SK-N-SH (cell line): ENCODE results near the gene PRKRIP1.

Experiments used
- CHD2 ChIP-seq: fragments of 150-350 bp; IDR thresholded peaks from 2 replicates; pipeline ENCODE4 v1.6.1; 2018; ENCODE audit warnings: low read length; ENCODE audit not compliant: partially characterized antibody
- CTCF ChIP-seq: fragments of 200-600 bp; sonication (generic); IDR thresholded peaks from 2 replicates; pipeline ENCODE4 v1.6.1; 2017; ENCODE audit warnings: antibody characterized with exemption, mild to moderate bottlenecking, moderate library complexity
- EZH2phosphoT487 ChIP-seq: fragments of 200-600 bp; sonication (generic); IDR thresholded peaks from 2 replicates; pipeline ENCODE4 v1.6.1; 2017; ENCODE audit warnings: low read depth, mixed run types, mild to moderate bottlenecking, antibody characterized with exemption, moderate library complexity, borderline replicate concordance
- GABPA ChIP-seq: IDR thresholded peaks from 2 replicates; pipeline ENCODE4 v1.4.0; 2012; ENCODE audit warnings: low read depth, mild to moderate bottlenecking
- MXI1 ChIP-seq: IDR thresholded peaks from 2 replicates; pipeline ENCODE4 v1.6.1; 2012; ENCODE audit warnings: mild to moderate bottlenecking, low read depth, low read length, improper control_type of control experiment
- PBX3 ChIP-seq: IDR thresholded peaks from 2 replicates; pipeline ENCODE4; 2012
- POLR2AphosphoS5 ChIP-seq: IDR thresholded peaks from 2 replicates; pipeline ENCODE4 v1.6.1; 2012; ENCODE audit warnings: low read depth, low read length
- RFX5 ChIP-seq: IDR thresholded peaks from 2 replicates; pipeline ENCODE4 v1.6.1; 2012; ENCODE audit warnings: mild to moderate bottlenecking, improper control_type of control experiment, low read length
- SMC3 ChIP-seq: IDR thresholded peaks from 2 replicates; pipeline ENCODE4 v1.6.1; 2012; ENCODE audit warnings: low read depth, low read length, improper control_type of control experiment
- TCF12 ChIP-seq: IDR thresholded peaks from 2 replicates; pipeline ENCODE4 v1.4.0; 2012
- USF2 ChIP-seq: fragments of 150-350 bp; IDR thresholded peaks from 2 replicates; pipeline ENCODE4 v1.6.1; 2017; ENCODE audit warnings: antibody characterized with exemption, low read length, low read depth, borderline replicate concordance

GRCh38 chr7:102403563-102403962 is 7.4 kb downstream of the PRKRIP1 start:
- TF ChIP-seq EZH2phosphoT487: no peak
- no peak for TF ChIP-seq GABPA
- TF ChIP-seq CTCF: no peak
- no peak for TF ChIP-seq MXI1
- no peak for TF ChIP-seq SMC3
- no peak for TF ChIP-seq RFX5
- no peak for TF ChIP-seq POLR2AphosphoS5
- TF ChIP-seq TCF12: no peak
- TF ChIP-seq USF2: no peak
- no peak for TF ChIP-seq CHD2
- no peak for TF ChIP-seq PBX3
